K562 (cell line): ENCODE measurements around the gene PATL1. TPM values are rescaled to one million over a fixed set of nuclear protein-coding genes. Genes with fewer than 3 reads are reported as not detected.

Source experiments
- ARID2 ChIP-seq: fragments of 450-650 bp; IDR thresholded peaks from 2 replicates; pipeline ENCODE4 v1.6.1; 2017; ENCODE audit warnings: antibody characterized with exemption, mild to moderate bottlenecking
- ARNT ChIP-seq, 2 experiments: fragments of 450-650 bp; IDR thresholded peaks; 2 replicates each; pipeline ENCODE4 v1.6.1; 2016; ENCODE audit warnings: mild to moderate bottlenecking in 1 of 2
- BDP1 ChIP-seq: IDR thresholded peaks from 3 replicates; pipeline ENCODE4 v1.6.1; 2011; ENCODE audit not compliant: insufficient read length, insufficient read depth
- GTF2B ChIP-seq: IDR thresholded peaks from 2 replicates; pipeline ENCODE4 v1.6.1; 2011; ENCODE audit not compliant: insufficient read length; ENCODE audit errors: extremely low read depth
- GTF2F1 ChIP-seq: IDR thresholded peaks from 2 replicates; pipeline ENCODE4 v1.6.1; 2011; ENCODE audit warnings: low read depth, low read length, improper control_type of control experiment
- HOMEZ ChIP-seq: fragments of 250-450 bp; sonication (Bioruptor Pico); IDR thresholded peaks from 2 replicates; pipeline ENCODE4 v1.4.0; 2020; ENCODE audit warnings: mild to moderate bottlenecking, moderate library complexity
- MXD1 ChIP-seq: fragments of 250-450 bp; sonication (Bioruptor Pico); IDR thresholded peaks from 2 replicates; pipeline ENCODE4 v1.8.0; 2021; ENCODE audit warnings: borderline replicate concordance, mild to moderate bottlenecking, moderate library complexity; ENCODE audit not compliant: poor library complexity, severe bottlenecking
- NFXL1 ChIP-seq: fragments of 450-650 bp; formaldehyde crosslinking; IDR thresholded peaks from 2 replicates; pipeline ENCODE4 v1.4.0; 2021; ENCODE audit warnings: mild to moderate bottlenecking
- POLR2AphosphoS5 ChIP-seq: IDR thresholded peaks from 2 replicates; pipeline ENCODE4 v1.6.1; 2011; ENCODE audit warnings: mild to moderate bottlenecking, low read depth, low read length, moderate library complexity; ENCODE audit not compliant: control insufficient read depth, insufficient read depth
- POU5F1 ChIP-seq: fragments of 150-350 bp; IDR thresholded peaks from 2 replicates; pipeline ENCODE4 v1.6.1; 2014; ENCODE audit warnings: borderline replicate concordance, low read length, low read depth, mild to moderate bottlenecking; ENCODE audit not compliant: partially characterized antibody
- PTBP1 ChIP-seq: fragments of 200-400 bp; formaldehyde crosslinking; IDR thresholded peaks from 2 replicates; pipeline ENCODE4 v1.6.1; 2017; ENCODE audit warnings: low read depth, low read length
- STAT5A ChIP-seq: IDR thresholded peaks from 2 replicates; pipeline ENCODE4 v1.6.1; 2012; ENCODE audit warnings: low read length, inconsistent platforms, borderline replicate concordance
- TBP ChIP-seq: optimal IDR thresholded peaks from 2 replicates; pipeline ENCODE3; 2011; ENCODE audit warnings: low read depth, low read length, improper control_type of control experiment
- THRA ChIP-seq: fragments of 450-650 bp; IDR thresholded peaks from 2 replicates; pipeline ENCODE4 v1.6.1; 2017; ENCODE audit warnings: mild to moderate bottlenecking, moderate library complexity
- ZFX ChIP-seq: sonication (generic); formaldehyde crosslinking; IDR thresholded peaks from 2 replicates; pipeline ENCODE4 v1.8.0; 2022; ENCODE audit warnings: mild to moderate bottlenecking, missing genetic modification reagents, moderate library complexity
- ZNF146 ChIP-seq: IDR thresholded peaks from one replicate; pipeline ENCODE4 v1.6.1; 2018; ENCODE audit warnings: missing compliant biosample characterization; ENCODE audit not compliant: unreplicated experiment
- ZNF324 ChIP-seq: fragments of 250-450 bp; sonication (Bioruptor Pico); IDR thresholded peaks from 2 replicates; pipeline ENCODE4 v1.4.0; 2020; ENCODE audit warnings: mild to moderate bottlenecking
- ZZZ3 ChIP-seq: fragments of 450-650 bp; IDR thresholded peaks from 2 replicates; pipeline ENCODE4 v1.6.1; 2016; ENCODE audit warnings: antibody characterized with exemption, mild to moderate bottlenecking, moderate library complexity
- polyA plus RNA-seq, 8 experiments: library from polyadenylated mRNA; depleted of rRNA in 4 of 8; stranded (reverse) in 5 of 8; unstranded in 3 of 8; fragments of >200 nt; fragmentation: Nextera tagmentation in 2 of 8; fragmentation: Illumina TruSeq in 1 of 8; extraction: Ambion mirVana in 2 of 8; extraction: Trizol in 1 of 8; gene quantifications; 2 replicates each; pipeline versions ENCODE4 v1.2.1 to v1.2.3, GENCODE V29; 2011 to 2014; ENCODE audit warnings: inconsistent platforms in 1 of 8, missing spikeins in 1 of 8
- total RNA-seq, 7 experiments: library from RNA; depleted of rRNA in 6 of 7; stranded (reverse); fragments of >200 nt in 6 of 7; fragmentation: Illumina TruSeq in 2 of 7; extraction: Trizol in 2 of 7; gene quantifications; 2 replicates each; pipeline versions ENCODE4 v1.2.1 to v1.2.3, GENCODE V29; 2011 to 2021; ENCODE audit warnings: low replicate concordance in 1 of 7

PATL1 gene
- total and polyA plus RNA-seq, 9 of the 15 experiments (the other 6 are each of a cell fraction or from before 2014, with no cell fraction given), result 3.2 to 48.0 (median 16.4) TPM

GRCh38 chr11:59668950-59669610, at the start of gene PATL1 (continued):
- TF ChIP-seq ARNT (IDR thresholded peaks at IDR 0.05) (peak in 1 of 2 experiments; percentile 61; a peak in 1 of 4 replicates), STAT5A (no peak), POU5F1 (peak; percentile 62), PTBP1 (no peak), ARID2 (no peak), GTF2B (no peak), NFXL1 (CRISPR knock-in tag) (no peak), TBP (peak; percentile 75), POLR2AphosphoS5 (peak; percentile 43), THRA (no peak), ZFX (peak; percentile 49; the same call in 1 of the 2 replicates), ZZZ3 (no peak), HOMEZ (no peak), ZNF324 (CRISPR knock-in tag) (no peak), BDP1 (no peak), MXD1 (CRISPR knock-in tag) (no peak), GTF2F1 (no peak), ZNF146 (no peak)
